ENCODE data around the gene CUL2. TPM values are rescaled to one million over a fixed set of nuclear protein-coding genes. Genes with fewer than 3 reads are reported as not detected.

CUL2 gene
- total RNA-seq = 18.3 TPM

GRCh38 chr10:35090162-35090954 lies at the start of gene CUL2:
CUL2 (minus strand) TSS chr10:35090341; CDS start chr10:35071317, 19,024 bp downstream.
- H3K9me3 ChIP-seq (ENCODE audit: control insufficient read depth in 3 of 3, low read length in 3 of 3) = peaks cover 0 to 3% (median 0%) of the 10 kb centered on the region in 3 donors
- no peaks in the 10 kb centered on the region for H3K27me3 ChIP-seq (ENCODE audit: control insufficient read depth in 3 of 3, insufficient read depth in 3 of 3, low read length in 3 of 3)
- H3K9ac ChIP-seq (ENCODE audit: low read depth in 1 of 3, low read length in 3 of 3) = peak within 1 kb of the TSS; percentile 79 to 87 (median 86)
- H3K36me3 ChIP-seq (ENCODE audit: control insufficient read depth in 3 of 3, insufficient read depth in 3 of 3, low read length in 3 of 3) = no peaks in the 10 kb centered on the region
- peak within 1 kb of the TSS; percentile 64 to 95 (median 87) for H3K4me3 ChIP-seq (ENCODE audit: low read length in 3 of 3)
- peaks cover 15 to 26% (median 25%) of the 10 kb centered on the region in 3 donors for H3K4me1 ChIP-seq (ENCODE audit: control insufficient read depth in 3 of 3, insufficient read depth in 3 of 3, low read length in 3 of 3)
- H3K27ac ChIP-seq (ENCODE audit: low read depth, low read length) = peak within 1 kb of the TSS; percentile 93

GRCh38 chr10:35136263-35136815 lies 46.2 kb upstream of the CUL2 start:
- no peak overlapping the region for H3K27ac ChIP-seq (ENCODE audit: low read depth, low read length)
- H3K9ac ChIP-seq (ENCODE audit: low read depth in 1 of 3, low read length in 3 of 3) = no peak overlapping the region
- no peaks in the 10 kb centered on the region for H3K36me3 ChIP-seq (ENCODE audit: control insufficient read depth in 3 of 3, insufficient read depth in 3 of 3, low read length in 3 of 3)
- no peaks in the 10 kb centered on the region for H3K9me3 ChIP-seq (ENCODE audit: control insufficient read depth in 3 of 3, low read length in 3 of 3)
- H3K4me3 ChIP-seq (ENCODE audit: low read length in 3 of 3) = no peak overlapping the region
- peaks cover 0 to 7% (median 0%) of the 10 kb centered on the region in 3 donors for H3K4me1 ChIP-seq (ENCODE audit: control insufficient read depth in 3 of 3, insufficient read depth in 3 of 3, low read length in 3 of 3)
- no peaks in the 10 kb centered on the region for H3K27me3 ChIP-seq (ENCODE audit: control insufficient read depth in 3 of 3, insufficient read depth in 3 of 3, low read length in 3 of 3)

- no peaks in the 10 kb centered on the region for H3K9me3 ChIP-seq (ENCODE audit: control insufficient read depth in 3 of 3, low read length in 3 of 3)
- H3K27ac ChIP-seq (ENCODE audit: low read depth, low read length) = no peak overlapping the region
Observed at GRCh38 chr10:35135861-35136260, 45.7 kb upstream of the CUL2 start.

GRCh38 chr10:35133586-35133985 lies 43.4 kb upstream of the CUL2 start:
- H3K4me3 ChIP-seq (ENCODE audit: low read length in 3 of 3) = no peak overlapping the region
- no peak overlapping the region for H3K9ac ChIP-seq (ENCODE audit: low read depth in 1 of 3, low read length in 3 of 3)
- H3K4me1 ChIP-seq (ENCODE audit: control insufficient read depth in 3 of 3, insufficient read depth in 3 of 3, low read length in 3 of 3) = peaks cover 0 to 6% (median 2%) of the 10 kb centered on the region in 3 donors
- H3K27me3 ChIP-seq (ENCODE audit: control insufficient read depth in 3 of 3, insufficient read depth in 3 of 3, low read length in 3 of 3) = no peaks in the 10 kb centered on the region
- H3K9me3 ChIP-seq (ENCODE audit: control insufficient read depth in 3 of 3, low read length in 3 of 3) = no peaks in the 10 kb centered on the region
- no peak overlapping the region for H3K27ac ChIP-seq (ENCODE audit: low read depth, low read length)
- no peaks in the 10 kb centered on the region for H3K36me3 ChIP-seq (ENCODE audit: control insufficient read depth in 3 of 3, insufficient read depth in 3 of 3, low read length in 3 of 3)

More at GRCh38 chr10:35135861-35136260, 45.7 kb upstream of the CUL2 start:
- no peaks in the 10 kb centered on the region for H3K27me3 ChIP-seq (ENCODE audit: control insufficient read depth in 3 of 3, insufficient read depth in 3 of 3, low read length in 3 of 3)
- peaks cover 0 to 7% (median 0%) of the 10 kb centered on the region in 3 donors for H3K4me1 ChIP-seq (ENCODE audit: control insufficient read depth in 3 of 3, insufficient read depth in 3 of 3, low read length in 3 of 3)
- H3K36me3 ChIP-seq (ENCODE audit: control insufficient read depth in 3 of 3, insufficient read depth in 3 of 3, low read length in 3 of 3) = no peaks in the 10 kb centered on the region
- H3K9ac ChIP-seq (ENCODE audit: low read depth in 1 of 3, low read length in 3 of 3) = no peak overlapping the region
- no peak overlapping the region for H3K4me3 ChIP-seq (ENCODE audit: low read length in 3 of 3)

- Histone ChIP-seq H3K4me1 (ENCODE audit: control insufficient read depth in 3 of 3, insufficient read depth in 3 of 3, low read length in 3 of 3) (peaks cover 0 to 11% (median 6%) of the 10 kb centered on the region in 3 donors), H3K9ac (ENCODE audit: low read depth in 1 of 3, low read length in 3 of 3) (no peak overlapping the region), H3K4me3 (ENCODE audit: low read length in 3 of 3) (no peak overlapping the region), H3K27me3 (ENCODE audit: control insufficient read depth in 3 of 3, insufficient read depth in 3 of 3, low read length in 3 of 3) (no peaks in the 10 kb centered on the region), H3K27ac (ENCODE audit: low read depth, low read length) (no peak overlapping the region), H3K9me3 (ENCODE audit: control insufficient read depth in 3 of 3, low read length in 3 of 3) (no peaks in the 10 kb centered on the region), H3K36me3 (ENCODE audit: control insufficient read depth in 3 of 3, insufficient read depth in 3 of 3, low read length in 3 of 3) (no peaks in the 10 kb centered on the region)
Observed at GRCh38 chr10:35132727-35133126, 42.6 kb upstream of the CUL2 start.

- Histone ChIP-seq H3K36me3 (ENCODE audit: control insufficient read depth in 3 of 3, insufficient read depth in 3 of 3, low read length in 3 of 3) (no peaks in the 10 kb centered on the region), H3K9ac (ENCODE audit: low read depth in 1 of 3, low read length in 3 of 3) (no peak overlapping the region), H3K9me3 (ENCODE audit: control insufficient read depth in 3 of 3, low read length in 3 of 3) (no peaks in the 10 kb centered on the region), H3K27ac (ENCODE audit: low read depth, low read length) (no peak overlapping the region), H3K27me3 (ENCODE audit: control insufficient read depth in 3 of 3, insufficient read depth in 3 of 3, low read length in 3 of 3) (no peaks in the 10 kb centered on the region), H3K4me3 (ENCODE audit: low read length in 3 of 3) (no peak overlapping the region), H3K4me1 (ENCODE audit: control insufficient read depth in 3 of 3, insufficient read depth in 3 of 3, low read length in 3 of 3) (peaks cover 4 to 11% (median 9%) of the 10 kb centered on the region in 3 donors)
Observed at GRCh38 chr10:35130663-35131062, 40.5 kb upstream of the CUL2 start.

GRCh38 chr10:35129185-35129674 lies 39.1 kb upstream of the CUL2 start:
- Histone ChIP-seq H3K27me3 (ENCODE audit: control insufficient read depth in 3 of 3, insufficient read depth in 3 of 3, low read length in 3 of 3) (no peaks in the 10 kb centered on the region), H3K4me1 (ENCODE audit: control insufficient read depth in 3 of 3, insufficient read depth in 3 of 3, low read length in 3 of 3) (peaks cover 4 to 11% (median 9%) of the 10 kb centered on the region in 3 donors), H3K36me3 (ENCODE audit: control insufficient read depth in 3 of 3, insufficient read depth in 3 of 3, low read length in 3 of 3) (no peaks in the 10 kb centered on the region), H3K9me3 (ENCODE audit: control insufficient read depth in 3 of 3, low read length in 3 of 3) (no peaks in the 10 kb centered on the region), H3K4me3 (ENCODE audit: low read length in 3 of 3) (no peak overlapping the region), H3K27ac (ENCODE audit: low read depth, low read length) (no peak overlapping the region), H3K9ac (ENCODE audit: low read depth in 1 of 3, low read length in 3 of 3) (no peak overlapping the region)

GRCh38 chr10:35127289-35127891 lies 37.2 kb upstream of the CUL2 start:
- H3K9ac ChIP-seq (ENCODE audit: low read depth in 1 of 3, low read length in 3 of 3) = peak overlapping the region; percentile 91 to 98 (median 97)
- H3K27me3 ChIP-seq (ENCODE audit: control insufficient read depth in 3 of 3, insufficient read depth in 3 of 3, low read length in 3 of 3) = no peaks in the 10 kb centered on the region
- no peaks in the 10 kb centered on the region for H3K9me3 ChIP-seq (ENCODE audit: control insufficient read depth in 3 of 3, low read length in 3 of 3)
- no peaks in the 10 kb centered on the region for H3K36me3 ChIP-seq (ENCODE audit: control insufficient read depth in 3 of 3, insufficient read depth in 3 of 3, low read length in 3 of 3)
- H3K27ac ChIP-seq (ENCODE audit: low read depth, low read length) = peak overlapping the region; percentile 99
- H3K4me3 ChIP-seq (ENCODE audit: low read length in 3 of 3) = peak overlapping the region; percentile 76 to 86 (median 85)
- H3K4me1 ChIP-seq (ENCODE audit: control insufficient read depth in 3 of 3, insufficient read depth in 3 of 3, low read length in 3 of 3) = peaks cover 4 to 11% (median 9%) of the 10 kb centered on the region in 3 donors

- H3K36me3 ChIP-seq (ENCODE audit: control insufficient read depth in 3 of 3, insufficient read depth in 3 of 3, low read length in 3 of 3) = no peaks in the 10 kb centered on the region
- peak within 1 kb of the TSS; percentile 76 to 86 (median 85) for H3K4me3 ChIP-seq (ENCODE audit: low read length in 3 of 3)
- no peaks in the 10 kb centered on the region for H3K27me3 ChIP-seq (ENCODE audit: control insufficient read depth in 3 of 3, insufficient read depth in 3 of 3, low read length in 3 of 3)
- peaks cover 4 to 11% (median 9%) of the 10 kb centered on the region in 3 donors for H3K4me1 ChIP-seq (ENCODE audit: control insufficient read depth in 3 of 3, insufficient read depth in 3 of 3, low read length in 3 of 3)
- H3K27ac ChIP-seq (ENCODE audit: low read depth, low read length) = peak within 1 kb of the TSS; percentile 99
- H3K9ac ChIP-seq (ENCODE audit: low read depth in 1 of 3, low read length in 3 of 3) = peak within 1 kb of the TSS; percentile 91 to 98 (median 97)
- no peaks in the 10 kb centered on the region for H3K9me3 ChIP-seq (ENCODE audit: control insufficient read depth in 3 of 3, low read length in 3 of 3)
Observed at GRCh38 chr10:35126530-35127288, 36.6 kb upstream of the CUL2 start, which contains the start of gene CREM. CREM (plus strand) TSS chr10:35126846; CDS start chr10:35137836, 10,990 bp downstream.
